Loucy (cell line): ENCODE measurements around the gene CDK13.

Experiments
- EZH2phosphoT487 ChIP-seq: fragments of 200-600 bp; IDR thresholded peaks from 2 replicates; pipeline ENCODE4 v1.6.1; 2018; ENCODE audit warnings: antibody characterized with exemption, mild to moderate bottlenecking, moderate library complexity, borderline replicate concordance
- TF ChIP-seq, protein P1 (sequence below): fragments of 200-600 bp; sonication (generic); conservative IDR thresholded peaks from 2 replicates; pipeline ENCODE4 v1.5.1; 2014; ENCODE audit warnings: mild to moderate bottlenecking, antibody characterized with exemption, low read length

- TF ChIP-seq, protein P1, sequence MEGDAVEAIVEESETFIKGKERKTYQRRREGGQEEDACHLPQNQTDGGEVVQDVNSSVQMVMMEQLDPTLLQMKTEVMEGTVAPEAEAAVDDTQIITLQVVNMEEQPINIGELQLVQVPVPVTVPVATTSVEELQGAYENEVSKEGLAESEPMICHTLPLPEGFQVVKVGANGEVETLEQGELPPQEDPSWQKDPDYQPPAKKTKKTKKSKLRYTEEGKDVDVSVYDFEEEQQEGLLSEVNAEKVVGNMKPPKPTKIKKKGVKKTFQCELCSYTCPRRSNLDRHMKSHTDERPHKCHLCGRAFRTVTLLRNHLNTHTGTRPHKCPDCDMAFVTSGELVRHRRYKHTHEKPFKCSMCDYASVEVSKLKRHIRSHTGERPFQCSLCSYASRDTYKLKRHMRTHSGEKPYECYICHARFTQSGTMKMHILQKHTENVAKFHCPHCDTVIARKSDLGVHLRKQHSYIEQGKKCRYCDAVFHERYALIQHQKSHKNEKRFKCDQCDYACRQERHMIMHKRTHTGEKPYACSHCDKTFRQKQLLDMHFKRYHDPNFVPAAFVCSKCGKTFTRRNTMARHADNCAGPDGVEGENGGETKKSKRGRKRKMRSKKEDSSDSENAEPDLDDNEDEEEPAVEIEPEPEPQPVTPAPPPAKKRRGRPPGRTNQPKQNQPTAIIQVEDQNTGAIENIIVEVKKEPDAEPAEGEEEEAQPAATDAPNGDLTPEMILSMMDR = no peak
- TF ChIP-seq EZH2phosphoT487 = no peak
Measured at GRCh38 chr7:39967406-39968161, 17.5 kb downstream of the CDK13 start.
